Transverse colon (tissue), 4 donors: ENCODE results near the gene THAP4. TPM values are rescaled to one million over a fixed set of nuclear protein-coding genes. Genes with fewer than 3 reads are reported as not detected.
"Not testable (repeated sequence)": the region's sequence is repeated elsewhere in the genome, so short reads cannot be mapped to it uniquely, and the experiment has no call there.

ENCODE experiments used
- DNase-seq: peaks from one replicate; pipeline ENCODE4 v3.0.0-alpha.2; 2019
- H3K27ac ChIP-seq, 4 donors: fragments of 200-600 bp; sonication (generic); 2 replicates each; pipeline ENCODE4 v1.5.1; 2016 to 2018; ENCODE audit warnings: inconsistent platforms in 4 of 4
- H3K27me3 ChIP-seq: fragments of 200-600 bp; sonication (generic); 2 replicates; pipeline ENCODE4 v1.5.1; 2017; ENCODE audit warnings: inconsistent platforms
- H3K36me3 ChIP-seq, 4 donors: fragments of 200-600 bp; sonication (generic); 2 replicates each; pipeline ENCODE4 v1.5.1; 2017 to 2019; ENCODE audit warnings: inconsistent platforms in 4 of 4
- H3K4me1 ChIP-seq, 4 donors: fragments of 200-600 bp; sonication (generic); 2 replicates each; pipeline ENCODE4 v1.5.1; 2017 to 2020; ENCODE audit warnings: inconsistent platforms in 4 of 4
- H3K4me3 ChIP-seq, 4 donors: fragments of 200-600 bp; sonication (generic); 1 replicate in 1 of 4; 2 replicates in 3 of 4; pipeline versions ENCODE4 v1.5.1 to v1.6.1; 2017 to 2019; ENCODE audit warnings: inconsistent platforms in 4 of 4
- H3K9me3 ChIP-seq, 2 donors: fragments of 200-600 bp; sonication (generic); 2 replicates each; pipeline ENCODE4 v1.5.1; 2017 to 2019; ENCODE audit warnings: inconsistent platforms in 2 of 2
- EP300 ChIP-seq: sonication (generic); formaldehyde crosslinking; IDR thresholded peaks from one replicate; pipeline ENCODE4 v1.6.1; 2017; ENCODE audit warnings: antibody characterized with exemption, low read depth
- POLR2A ChIP-seq: fragments of 450-650 bp; IDR thresholded peaks from one replicate; pipeline ENCODE4 v1.6.1; 2016; ENCODE audit warnings: antibody characterized with exemption, mild to moderate bottlenecking, moderate library complexity
- POLR2AphosphoS5 ChIP-seq, 3 donors: sonication (generic); formaldehyde crosslinking; IDR thresholded peaks; one replicate each; pipeline ENCODE4 v1.6.1; 2016; ENCODE audit warnings: antibody characterized with exemption in 3 of 3
- WGBS, 2 donors: methylation state at CpG; one replicate each; pipeline ENCODE4 v1.1.5; 2018; ENCODE audit warnings: low coverage in 1 of 2; 5-methylcytosine and 5-hydroxymethylcytosine counted together
- in situ Hi-C, 4 donors: fragments of 200-750 bp; cut with MboI; loops; one replicate each; pipeline versions ENCODE4 v1.15.0 to v1.15.1; 2017; ENCODE audit warnings: low sequenced_read_pairs in 3 of 4, low pct_ligation_motif_present in 1 of 4, low pct_unique_long_range_greater_than_20kb in 1 of 4
- intact Hi-C: fragments of 100-400 bp; cut with DNase I; formaldehyde crosslinking; loops from one replicate; pipeline ENCODE4 v1.15.1; 2023; ENCODE audit warnings: low total_unique reads
- total RNA-seq, 4 donors: library from RNA; depleted of rRNA; stranded (reverse); fragments of >200 nt; gene quantifications; one replicate each; pipeline ENCODE4 v1.1.0, GENCODE V29; 2016
- TF ChIP-seq, protein P1 (sequence below), 5 experiments: fragments of 200-600 bp in 3 of 5; fragments of 450-650 bp in 2 of 5; sonication (generic) in 3 of 5; IDR thresholded peaks; 1 replicate in 2 of 5; 2 replicates in 3 of 5; pipeline ENCODE4 v1.5.1; 2016 to 2017; ENCODE audit warnings: antibody characterized with exemption in 5 of 5, inconsistent platforms in 3 of 5, mild to moderate bottlenecking in 2 of 5, moderate library complexity in 1 of 5

The THAP4 gene
- total RNA-seq, 4 donors from 2014 or later, result 65.1 to 142 (median 82.8) TPM

DNA sequence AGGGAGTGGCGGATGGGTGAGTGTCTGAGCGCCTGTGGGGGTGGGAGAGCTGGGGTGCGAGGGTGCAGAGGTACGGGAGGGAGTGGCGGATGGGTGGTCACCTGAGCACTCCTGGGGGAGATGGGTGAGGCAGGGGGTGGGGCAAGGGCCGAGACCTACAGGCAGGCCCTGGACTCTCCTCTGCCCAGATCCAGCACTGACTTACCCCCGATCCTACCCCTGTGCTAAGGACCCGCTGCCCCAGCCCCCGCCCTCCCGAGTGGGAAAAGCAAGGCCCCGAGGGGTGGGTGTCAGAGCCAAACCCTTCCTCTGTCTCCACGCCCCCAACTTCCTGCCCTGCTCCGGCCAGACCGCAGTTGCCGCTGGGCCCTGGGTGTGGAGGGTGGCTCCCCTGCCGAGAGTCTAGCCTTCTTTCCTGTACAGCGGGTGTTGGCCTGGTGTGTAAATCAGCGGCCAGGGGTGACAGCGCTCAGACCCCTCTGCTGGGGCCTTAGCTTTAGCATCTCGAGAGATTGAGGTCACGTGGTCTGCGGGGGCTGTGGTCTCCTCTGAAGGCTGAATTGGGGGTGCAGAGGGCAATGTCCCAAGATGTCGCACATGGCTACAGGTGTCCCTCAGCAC, 65.9 kb downstream of the THAP4 start:
- no peaks in the 10 kb centered on the region for H3K36me3 ChIP-seq
- H3K4me3 ChIP-seq, result no peak overlapping the region
- TF ChIP-seq, protein P1, sequence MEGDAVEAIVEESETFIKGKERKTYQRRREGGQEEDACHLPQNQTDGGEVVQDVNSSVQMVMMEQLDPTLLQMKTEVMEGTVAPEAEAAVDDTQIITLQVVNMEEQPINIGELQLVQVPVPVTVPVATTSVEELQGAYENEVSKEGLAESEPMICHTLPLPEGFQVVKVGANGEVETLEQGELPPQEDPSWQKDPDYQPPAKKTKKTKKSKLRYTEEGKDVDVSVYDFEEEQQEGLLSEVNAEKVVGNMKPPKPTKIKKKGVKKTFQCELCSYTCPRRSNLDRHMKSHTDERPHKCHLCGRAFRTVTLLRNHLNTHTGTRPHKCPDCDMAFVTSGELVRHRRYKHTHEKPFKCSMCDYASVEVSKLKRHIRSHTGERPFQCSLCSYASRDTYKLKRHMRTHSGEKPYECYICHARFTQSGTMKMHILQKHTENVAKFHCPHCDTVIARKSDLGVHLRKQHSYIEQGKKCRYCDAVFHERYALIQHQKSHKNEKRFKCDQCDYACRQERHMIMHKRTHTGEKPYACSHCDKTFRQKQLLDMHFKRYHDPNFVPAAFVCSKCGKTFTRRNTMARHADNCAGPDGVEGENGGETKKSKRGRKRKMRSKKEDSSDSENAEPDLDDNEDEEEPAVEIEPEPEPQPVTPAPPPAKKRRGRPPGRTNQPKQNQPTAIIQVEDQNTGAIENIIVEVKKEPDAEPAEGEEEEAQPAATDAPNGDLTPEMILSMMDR (IDR thresholded peaks at IDR 0.05), result no peak
- TF ChIP-seq POLR2A (no peak), EP300 (no peak), POLR2AphosphoS5 (IDR thresholded peaks at IDR 0.05) (no peak)
- intact Hi-C loops, result no loop called here
- no peak overlapping the region for H3K27ac ChIP-seq
- DNase-seq, result no peak
- H3K27me3 ChIP-seq, result no peaks in the 10 kb centered on the region
- no peaks in the 10 kb centered on the region for H3K4me1 ChIP-seq
- H3K9me3 ChIP-seq, result no peaks in the 10 kb centered on the region
- 60 to 85% methylated on average over 2 to 20 of the region's 23 CpGs for WGBS, 2 donors
- in situ Hi-C loops, result no loop called here

DNA sequence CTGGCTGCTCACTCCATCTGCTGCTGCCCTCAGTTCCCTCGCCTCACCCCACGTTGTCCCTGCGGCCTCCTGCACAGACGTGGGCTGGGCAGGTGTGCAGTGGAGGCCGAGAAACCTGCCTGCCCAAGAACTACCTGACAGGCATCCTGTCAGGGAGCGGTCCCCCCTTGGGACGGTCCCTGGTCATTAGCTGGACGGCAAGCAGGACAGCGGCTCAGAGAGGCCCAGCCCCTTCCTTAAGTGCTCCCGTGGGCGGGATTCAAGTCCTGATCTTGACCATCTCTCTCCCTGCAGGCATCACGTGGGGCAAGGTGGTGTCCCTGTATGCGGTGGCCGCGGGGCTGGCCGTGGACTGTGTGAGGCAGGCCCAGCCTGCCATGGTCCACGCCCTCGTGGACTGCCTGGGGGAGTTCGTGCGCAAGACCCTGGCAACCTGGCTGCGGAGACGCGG, 67.1 kb downstream of the THAP4 start:
- no peaks in the 10 kb centered on the region for H3K36me3 ChIP-seq
- H3K4me1 ChIP-seq, result peaks cover 0 to 1% (median 0%) of the 10 kb centered on the region in 4 donors
- no peak overlapping the region for H3K4me3 ChIP-seq
- WGBS, 2 donors, result 92% methylated on average over 21 of the region's 23 CpGs; no CpG with 5 or more reads in 1 of the 2 donors
- no peak for DNase-seq
- H3K27ac ChIP-seq, result no peak overlapping the region
- no peaks in the 10 kb centered on the region for H3K9me3 ChIP-seq
- intact Hi-C loops, result no loop called here
- no peaks in the 10 kb centered on the region for H3K27me3 ChIP-seq
- TF ChIP-seq POLR2A, result no peak
- no peak for TF ChIP-seq POLR2AphosphoS5 (IDR thresholded peaks at IDR 0.05)
- TF ChIP-seq, protein P1 (IDR thresholded peaks at IDR 0.05), result no peak
- in situ Hi-C loops, result no loop called here

DNA sequence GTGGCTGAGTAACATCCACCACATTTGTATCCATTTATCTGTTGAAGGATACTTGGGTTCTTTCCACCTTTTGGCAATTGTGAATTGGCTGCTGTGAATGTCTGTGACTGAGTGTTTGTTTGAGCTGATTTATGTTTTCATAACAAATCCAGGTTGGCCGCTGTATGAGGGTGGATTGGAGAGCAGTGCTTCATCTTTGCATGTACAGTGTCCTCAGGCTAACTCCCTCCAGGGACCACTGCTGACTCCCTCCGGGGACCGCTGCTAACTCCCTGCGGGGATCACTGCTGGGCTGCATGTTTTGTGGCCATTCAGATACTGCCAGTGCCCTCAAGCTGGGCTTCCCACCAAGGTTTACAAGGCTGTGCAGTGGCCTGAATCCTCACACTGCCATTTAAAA, 68.2 kb downstream of the THAP4 start:
- no peak overlapping the region for H3K27ac ChIP-seq
- H3K36me3 ChIP-seq, result no peaks in the 10 kb centered on the region
- H3K9me3 ChIP-seq, result no peaks in the 10 kb centered on the region
- DNase-seq, result no peak
- intact Hi-C loops (no loop called here), in situ Hi-C loops (no loop called here)
- no peaks in the 10 kb centered on the region for H3K27me3 ChIP-seq
- H3K4me3 ChIP-seq, result no peak overlapping the region
- peaks cover 0 to 13% (median 1%) of the 10 kb centered on the region in 4 donors for H3K4me1 ChIP-seq
- TF ChIP-seq EP300 (no peak), POLR2AphosphoS5 (IDR thresholded peaks at IDR 0.05) (no peak), POLR2A (no peak)
- TF ChIP-seq, protein P1 (IDR thresholded peaks at IDR 0.05), result no peak
- WGBS, 2 donors, result 84% methylated on average over 4 of the region's 4 CpGs; no CpG with 5 or more reads in 1 of the 2 donors

DNA sequence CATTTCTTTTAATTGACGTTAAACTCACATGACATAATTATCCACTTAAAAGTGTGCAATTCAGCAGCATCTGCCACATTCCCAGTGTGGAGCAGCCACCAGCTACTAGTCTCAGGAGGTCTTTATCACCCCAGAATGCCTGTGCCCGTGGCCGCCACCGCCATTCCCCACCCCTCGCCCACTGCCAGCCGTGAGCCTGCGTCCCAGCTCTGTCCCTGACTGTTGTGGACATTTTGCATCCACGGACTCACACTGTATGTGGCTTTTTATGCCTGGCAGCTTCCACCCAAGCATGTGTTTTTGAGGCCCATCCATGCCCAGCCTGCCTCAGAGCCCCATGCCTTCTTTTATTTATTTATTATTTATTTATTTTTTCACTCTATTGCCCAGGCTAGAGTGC, 69.2 kb downstream of the THAP4 start:
- no peak overlapping the region for H3K4me3 ChIP-seq
- in situ Hi-C loops (no loop called here), intact Hi-C loops (no loop called here)
- 95 to 100% methylated on average over 4 to 8 of the region's 8 CpGs for WGBS, 2 donors
- no peaks in the 10 kb centered on the region for H3K36me3 ChIP-seq
- no peaks in the 10 kb centered on the region for H3K27me3 ChIP-seq
- H3K27ac ChIP-seq, result no peak overlapping the region
- no peak for DNase-seq
- peaks cover 0 to 15% (median 5%) of the 10 kb centered on the region in 4 donors for H3K4me1 ChIP-seq
- H3K9me3 ChIP-seq, result no peaks in the 10 kb centered on the region
- TF ChIP-seq, protein P1 (IDR thresholded peaks at IDR 0.05), result no peak
- no peak for TF ChIP-seq POLR2AphosphoS5 (IDR thresholded peaks at IDR 0.05)
- TF ChIP-seq POLR2A, result no peak
- no peak for TF ChIP-seq EP300

DNA sequence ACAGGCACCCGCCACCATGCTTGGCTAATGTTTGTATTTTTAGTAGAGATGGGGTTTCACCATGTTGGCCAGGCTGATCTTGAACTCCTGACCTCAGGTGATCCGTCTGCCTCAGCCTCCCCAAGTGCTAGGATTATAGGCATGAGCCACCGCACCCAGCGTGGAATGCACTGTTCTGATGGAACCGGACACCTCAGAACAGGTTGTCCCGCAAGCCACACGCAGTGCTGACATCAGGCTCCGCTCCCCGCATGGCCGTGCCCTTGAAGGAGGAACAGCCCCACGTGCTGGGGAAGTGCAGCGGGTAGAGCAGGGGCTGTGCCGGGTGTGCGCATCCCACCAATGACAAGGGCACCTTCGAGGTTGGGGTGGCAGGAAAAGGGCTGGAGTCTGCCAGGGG, 69.7 kb downstream of the THAP4 start:
- in situ Hi-C loops, DNase-seq, H3K9me3 ChIP-seq, H3K27me3 ChIP-seq, intact Hi-C loops, H3K36me3 ChIP-seq, H3K4me3 ChIP-seq, H3K27ac ChIP-seq: not testable (repeated sequence)
- peaks cover 0 to 15% (median 6%) of the 10 kb centered on the region in 4 donors for H3K4me1 ChIP-seq
- WGBS, 2 donors, result 87% methylated on average over 13 of the region's 15 CpGs; no CpG with 5 or more reads in 1 of the 2 donors
